Measurements from ENCODE around the gene HERC2.

- TF ChIP-seq ZNF274 (IDR thresholded peaks at IDR 0.05; ENCODE audit: low read depth, low read length), result no peak
- TF ChIP-seq SUZ12 (IDR thresholded peaks at IDR 0.05; ENCODE audit: extremely low read depth, insufficient read depth, insufficient read length), result no peak
- TF ChIP-seq YY1 (IDR thresholded peaks at IDR 0.05; ENCODE audit: insufficient read depth, insufficient read length), result no peak
Observed at GRCh38 chr15:28184166-28184565, 137.8 kb downstream of the HERC2 start.
